Mesendoderm (in vitro differentiated cells): ENCODE measurements around the gene PHACTR1.

ENCODE experiments used
- DNase-seq: peaks from one replicate; pipeline ENCODE4 v3.0.0; 2013
- H2AK5ac ChIP-seq: 2 replicates; pipeline ENCODE4 v1.6.1; 2013; ENCODE audit warnings: low read length, inconsistent platforms
- H2BK120ac ChIP-seq: 2 replicates; pipeline ENCODE4 v1.6.1; 2013; ENCODE audit warnings: low read depth, mild to moderate bottlenecking, low read length, moderate library complexity, mixed read lengths
- H2BK15ac ChIP-seq: replicated peaks from 2 replicates; pipeline ENCODE4 v1.6.1; 2013; ENCODE audit warnings: low read depth, mild to moderate bottlenecking, moderate library complexity
- H2BK5ac ChIP-seq: 2 replicates; pipeline ENCODE4 v1.6.1; 2013; ENCODE audit warnings: low read length, inconsistent platforms
- H3K18ac ChIP-seq: 2 replicates; pipeline ENCODE4 v1.6.1; 2013; ENCODE audit warnings: mild to moderate bottlenecking, low read length, mixed read lengths
- H3K23ac ChIP-seq: one replicate; pipeline ENCODE4 v1.6.1; 2013; ENCODE audit warnings: low read length
- H3K27ac ChIP-seq: 2 replicates; pipeline ENCODE4 v1.5.1; 2013; ENCODE audit warnings: low read depth, mild to moderate bottlenecking, inconsistent platforms, low read length, moderate library complexity
- H3K27me3 ChIP-seq: 2 replicates; pipeline ENCODE4 v1.6.1; 2013; ENCODE audit warnings: low read length, control low read depth, mild to moderate bottlenecking, inconsistent platforms; ENCODE audit not compliant: insufficient read depth, poor library complexity
- H3K36me3 ChIP-seq: 2 replicates; pipeline ENCODE4 v1.6.1; 2013; ENCODE audit warnings: low read length, inconsistent platforms; ENCODE audit not compliant: control insufficient read depth, insufficient read depth
- H3K4ac ChIP-seq: one replicate; pipeline ENCODE4 v1.6.1; 2013; ENCODE audit warnings: low read depth, mild to moderate bottlenecking, low read length, moderate library complexity
- H3K4me1 ChIP-seq: 2 replicates; pipeline ENCODE4 v1.6.1; 2013; ENCODE audit warnings: low read depth, low read length, inconsistent platforms; ENCODE audit not compliant: control insufficient read depth
- H3K4me2 ChIP-seq: 2 replicates; pipeline ENCODE4 v1.6.1; 2013; ENCODE audit warnings: low read length
- H3K4me3 ChIP-seq: 2 replicates; pipeline ENCODE4 v1.5.1; 2013; ENCODE audit warnings: mild to moderate bottlenecking, low read length
- H3K56ac ChIP-seq: one replicate; pipeline ENCODE4 v1.6.1; 2013; ENCODE audit warnings: low read length
- H3K79me1 ChIP-seq: 2 replicates; pipeline ENCODE4 v1.6.1; 2013; ENCODE audit warnings: low read length, inconsistent platforms
- H3K79me2 ChIP-seq: 2 replicates; pipeline ENCODE4 v1.6.1; 2013; ENCODE audit warnings: mild to moderate bottlenecking, low read length; ENCODE audit not compliant: control insufficient read depth, insufficient read depth
- H3K9ac ChIP-seq: 2 replicates; pipeline ENCODE4 v1.6.1; 2013; ENCODE audit warnings: low read length, inconsistent platforms
- H4K5ac ChIP-seq: one replicate; pipeline ENCODE4 v1.6.1; 2013; ENCODE audit warnings: low read length
- H4K8ac ChIP-seq: one replicate; pipeline ENCODE4 v1.6.1; 2013; ENCODE audit warnings: low read depth, mild to moderate bottlenecking, control low read depth, low read length, moderate library complexity
- WGBS: extraction: QIAGEN DNeasy Blood & Tissue Kit; methylation state at CpG from one replicate; pipeline ENCODE4 v1.1.7; 2013; ENCODE audit warnings: low lambda C conversion rate, missing lambda C conversion rate; ENCODE audit not compliant: insufficient coverage; ENCODE audit errors: extremely low coverage; 5-methylcytosine and 5-hydroxymethylcytosine counted together

PHACTR1 gene

DNA sequence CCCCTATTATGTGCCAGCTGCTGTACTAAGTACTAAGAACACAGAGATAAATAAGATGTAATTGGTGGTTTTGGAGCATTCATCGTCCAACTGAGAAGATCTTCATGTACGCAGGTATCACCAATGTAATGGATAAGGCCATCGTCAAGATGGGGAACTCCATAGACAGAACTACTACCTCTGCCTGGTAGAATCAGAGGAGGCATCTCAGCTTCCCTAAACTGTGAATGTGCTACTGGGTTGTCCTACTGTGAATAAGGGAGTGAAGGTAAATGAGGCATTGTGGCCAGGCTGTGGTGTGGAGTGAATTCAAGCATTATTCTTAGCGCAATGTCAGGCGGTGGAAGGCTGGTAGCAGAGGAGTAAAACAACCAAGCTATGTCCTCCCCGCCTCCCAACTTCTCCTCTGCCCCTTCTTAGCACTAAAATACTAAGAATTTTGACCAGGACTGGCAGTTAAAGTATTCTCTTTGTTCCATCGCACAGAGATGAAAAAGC is 543.6 kb downstream of the PHACTR1 start:
- Histone ChIP-seq H4K8ac (no peak overlapping the region), H4K5ac (no peak overlapping the region), H3K79me2 (no peaks in the 10 kb centered on the region), H3K23ac (no peak overlapping the region), H3K9ac (no peak overlapping the region), H3K36me3 (no peaks in the 10 kb centered on the region), H3K27me3 (no peaks in the 10 kb centered on the region), H3K4me1 (no peaks in the 10 kb centered on the region), H3K79me1 (no peaks in the 10 kb centered on the region), H3K4me2 (no peak overlapping the region), H2BK15ac (no peak overlapping the region), H3K56ac (no peak overlapping the region), H2BK120ac (no peak overlapping the region), H3K27ac (no peak overlapping the region), H2AK5ac (no peak overlapping the region), H3K4me3 (no peak overlapping the region), H3K4ac (no peak overlapping the region), H3K18ac (no peak overlapping the region), H2BK5ac (no peak overlapping the region)
- no peak for DNase-seq
- no CpG with 5 or more reads among the region's 7 CpGs for WGBS

GRCh38 chr6:13260831-13261230 is 544.3 kb downstream of the PHACTR1 start:
- no CpG with 5 or more reads among the region's 5 CpGs for WGBS
- no peaks in the 10 kb centered on the region for H3K79me1 ChIP-seq
- H3K23ac ChIP-seq: no peak overlapping the region
- H3K4me2 ChIP-seq: no peak overlapping the region
- no peak overlapping the region for H2BK5ac ChIP-seq
- no peak overlapping the region for H3K9ac ChIP-seq
- H3K4ac ChIP-seq: no peak overlapping the region
- H3K27ac ChIP-seq: no peak overlapping the region
- DNase-seq: no peak
- H3K4me3 ChIP-seq: no peak overlapping the region
- no peaks in the 10 kb centered on the region for H3K36me3 ChIP-seq
- no peaks in the 10 kb centered on the region for H3K4me1 ChIP-seq
- no peaks in the 10 kb centered on the region for H3K79me2 ChIP-seq
- no peak overlapping the region for H2AK5ac ChIP-seq
- H3K18ac ChIP-seq: no peak overlapping the region
- H4K8ac ChIP-seq: no peak overlapping the region
- H2BK120ac ChIP-seq: no peak overlapping the region
- H3K56ac ChIP-seq: no peak overlapping the region
- no peak overlapping the region for H4K5ac ChIP-seq
- H3K27me3 ChIP-seq: no peaks in the 10 kb centered on the region
- H2BK15ac ChIP-seq: no peak overlapping the region

DNA sequence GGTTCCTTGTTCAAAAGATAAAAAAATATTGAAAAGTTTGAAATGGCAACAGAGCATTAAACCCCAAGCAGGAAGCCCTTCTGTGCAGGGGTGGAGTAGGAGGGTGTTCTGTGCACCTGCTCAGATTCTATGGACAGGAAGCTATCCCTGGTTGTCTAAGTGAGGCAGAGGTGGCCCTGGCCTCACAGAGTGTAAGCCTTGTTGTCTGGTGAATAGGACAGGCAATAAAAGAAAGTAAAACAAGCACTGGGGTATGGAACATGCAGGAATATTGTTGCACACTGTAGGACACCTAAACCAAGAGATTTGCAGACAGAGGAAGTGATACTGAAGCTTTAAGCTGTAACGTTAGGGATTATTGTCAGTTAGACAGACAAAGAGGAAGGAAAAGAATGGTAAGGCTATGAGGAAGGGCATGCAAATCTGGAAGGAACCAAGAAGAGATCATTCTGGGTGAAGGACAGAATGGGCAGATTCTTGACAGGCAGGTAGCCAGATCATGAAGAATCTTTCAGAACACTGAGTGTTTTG is 545.0 kb downstream of the PHACTR1 start:
- no peak overlapping the region for H3K27ac ChIP-seq
- no peak overlapping the region for H3K4me3 ChIP-seq
- no peak overlapping the region for H3K9ac ChIP-seq
- no peak for DNase-seq
- H2BK15ac ChIP-seq: no peak overlapping the region
- H2BK5ac ChIP-seq: no peak overlapping the region
- H3K4me1 ChIP-seq: no peaks in the 10 kb centered on the region
- H3K18ac ChIP-seq: no peak overlapping the region
- H4K5ac ChIP-seq: no peak overlapping the region
- H2AK5ac ChIP-seq: no peak overlapping the region
- WGBS: no CpG with 5 or more reads among the region's 1 CpG
- no peaks in the 10 kb centered on the region for H3K79me2 ChIP-seq
- H3K23ac ChIP-seq: no peak overlapping the region
- H3K4ac ChIP-seq: no peak overlapping the region
- H3K56ac ChIP-seq: no peak overlapping the region
- no peak overlapping the region for H3K4me2 ChIP-seq
- no peak overlapping the region for H4K8ac ChIP-seq
- H2BK120ac ChIP-seq: no peak overlapping the region
- H3K79me1 ChIP-seq: no peaks in the 10 kb centered on the region
- H3K27me3 ChIP-seq: no peaks in the 10 kb centered on the region
- no peaks in the 10 kb centered on the region for H3K36me3 ChIP-seq

- Histone ChIP-seq H4K8ac (no peak overlapping the region), H2BK15ac (no peak overlapping the region), H3K36me3 (no peaks in the 10 kb centered on the region), H2AK5ac (no peak overlapping the region), H3K27ac (no peak overlapping the region), H3K79me1 (no peaks in the 10 kb centered on the region), H3K56ac (no peak overlapping the region), H2BK120ac (no peak overlapping the region), H3K27me3 (no peaks in the 10 kb centered on the region), H3K4me3 (no peak overlapping the region), H3K4me1 (peaks cover 2% of the 10 kb centered on the region), H3K23ac (no peak overlapping the region), H4K5ac (no peak overlapping the region), H2BK5ac (no peak overlapping the region), H3K4me2 (no peak overlapping the region), H3K79me2 (no peaks in the 10 kb centered on the region), H3K9ac (no peak overlapping the region), H3K18ac (no peak overlapping the region), H3K4ac (no peak overlapping the region)
- no peak for DNase-seq
- WGBS: no CpG with 5 or more reads among the region's 1 CpG
Observed at GRCh38 chr6:13262302-13263230, 546.0 kb downstream of the PHACTR1 start.

- H3K36me3 ChIP-seq: no peaks in the 10 kb centered on the region
- H3K4me3 ChIP-seq: no peak overlapping the region
- no peak for DNase-seq
- peaks cover 2% of the 10 kb centered on the region for H3K4me1 ChIP-seq
- H3K56ac ChIP-seq: no peak overlapping the region
- H3K18ac ChIP-seq: no peak overlapping the region
- H3K4ac ChIP-seq: no peak overlapping the region
- H3K23ac ChIP-seq: no peak overlapping the region
- H3K27ac ChIP-seq: no peak overlapping the region
- no peak overlapping the region for H4K8ac ChIP-seq
- no peak overlapping the region for H2BK15ac ChIP-seq
- H3K9ac ChIP-seq: no peak overlapping the region
- H3K4me2 ChIP-seq: no peak overlapping the region
- no peaks in the 10 kb centered on the region for H3K27me3 ChIP-seq
- no peaks in the 10 kb centered on the region for H3K79me1 ChIP-seq
- H2BK120ac ChIP-seq: no peak overlapping the region
- no CpG with 5 or more reads among the region's 6 CpGs for WGBS
- no peak overlapping the region for H2AK5ac ChIP-seq
- H4K5ac ChIP-seq: no peak overlapping the region
- H2BK5ac ChIP-seq: no peak overlapping the region
- H3K79me2 ChIP-seq: no peaks in the 10 kb centered on the region
Observed at GRCh38 chr6:13263669-13264068, 547.1 kb downstream of the PHACTR1 start.
